Kasumi-1 (cell line): ENCODE results near the gene DOCK2.

ENCODE experiments used
- DNase-seq, 2 experiments: peaks; one replicate each; lab custom pipeline; 2025; lab: John Stamatoyannopoulos, UW

The DOCK2 gene

DNA sequence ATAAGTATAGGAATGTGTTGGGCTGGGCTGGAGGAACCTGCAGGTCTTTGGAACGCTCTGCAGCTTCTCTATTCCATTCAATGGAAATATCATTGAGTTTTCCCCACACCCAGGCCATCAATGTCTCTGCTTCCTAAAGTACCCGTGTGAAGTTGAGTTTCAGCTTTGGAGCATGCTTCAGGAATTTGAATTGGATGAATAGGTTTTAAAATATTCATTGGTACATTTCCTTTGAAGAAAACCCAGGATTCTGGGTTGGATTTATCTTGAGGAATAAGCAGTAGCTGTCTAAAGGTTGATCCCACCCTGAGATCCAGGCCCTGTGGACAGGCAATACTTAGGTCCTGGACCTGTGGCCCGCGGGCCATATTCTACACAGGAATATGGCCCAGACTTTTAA lies 306.0 kb downstream of the DOCK2 start:
- no peak for DNase-seq

DNA sequence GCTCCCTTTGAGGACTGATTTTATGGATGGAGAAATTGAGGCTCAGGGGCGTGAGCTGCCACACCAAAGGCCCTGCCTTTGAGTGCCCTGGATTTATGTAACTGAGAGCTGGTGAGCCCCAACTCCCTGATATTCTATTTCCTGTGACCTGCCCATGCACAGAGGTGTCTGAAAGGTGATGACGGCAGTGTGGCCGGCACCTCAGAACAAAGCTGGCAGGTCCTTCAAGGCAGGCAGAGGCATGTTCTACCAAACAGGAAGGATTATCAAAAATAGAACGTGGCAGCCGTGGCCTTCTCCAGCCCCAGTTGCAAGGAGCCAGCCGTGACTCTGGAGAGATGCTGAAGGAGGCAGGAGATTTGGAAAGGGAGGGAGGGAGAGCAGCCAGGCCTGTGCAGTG lies 307.0 kb downstream of the DOCK2 start:
- no peak for DNase-seq

DNA sequence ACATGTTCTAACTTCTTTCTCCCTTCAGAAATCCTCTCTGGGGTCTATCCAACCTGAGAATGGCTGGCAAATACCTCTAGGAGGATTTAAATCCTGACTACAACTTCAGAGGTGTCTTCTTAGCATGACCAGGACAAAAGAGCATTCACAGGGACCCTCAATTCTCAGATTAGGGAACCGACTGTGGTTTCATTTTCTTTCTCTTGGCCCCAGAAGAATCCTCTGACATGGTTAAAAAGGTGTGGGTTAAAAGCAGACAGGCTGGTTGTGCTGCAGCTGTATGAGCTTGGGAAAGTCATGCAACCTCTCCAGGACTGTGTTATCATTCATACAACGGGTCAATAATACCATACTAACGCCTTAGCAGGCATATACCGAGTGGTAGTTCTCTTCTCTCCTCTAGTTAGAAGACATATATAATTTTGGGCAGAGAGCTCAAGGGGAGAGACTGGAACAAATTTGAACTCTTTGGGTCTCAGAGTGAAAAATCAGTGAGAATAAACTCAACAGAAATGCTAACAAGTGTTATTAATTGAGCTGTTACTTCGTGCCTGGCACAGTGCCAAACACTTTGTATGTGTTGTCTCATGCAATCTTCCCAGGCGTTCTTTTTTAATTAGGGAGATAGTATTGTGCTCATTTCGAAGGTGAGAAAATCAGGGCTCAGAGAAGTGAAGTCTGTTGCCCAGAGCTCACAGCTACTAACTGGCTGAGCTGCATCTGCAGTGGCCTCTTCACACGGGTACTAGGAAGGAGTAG lies 308.0 kb downstream of the DOCK2 start:
- DNase-seq, result no peak

DNA sequence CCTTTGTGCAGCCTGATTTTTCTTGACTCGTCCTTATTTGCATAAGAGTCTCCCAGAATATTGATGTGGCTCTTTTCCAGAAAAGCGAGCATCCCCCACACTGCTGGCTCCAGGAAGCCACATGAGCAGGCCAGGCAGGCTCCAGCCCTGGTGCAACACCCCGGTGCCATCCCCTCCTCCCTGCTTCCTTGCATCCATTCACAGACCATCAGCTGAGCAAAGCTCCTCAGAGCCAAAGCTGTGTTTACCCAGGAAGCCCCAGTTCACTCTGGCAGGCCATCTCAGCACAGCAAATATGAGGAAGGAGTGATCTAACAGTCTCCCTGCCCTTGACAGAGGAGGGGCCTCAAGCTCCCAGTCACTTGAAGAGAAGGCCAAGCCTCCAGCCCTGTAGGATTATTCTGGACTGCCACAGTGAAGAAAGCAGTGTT lies 308.8 kb downstream of the DOCK2 start:
- DNase-seq, result peak; percentile 73 to 77

DNA sequence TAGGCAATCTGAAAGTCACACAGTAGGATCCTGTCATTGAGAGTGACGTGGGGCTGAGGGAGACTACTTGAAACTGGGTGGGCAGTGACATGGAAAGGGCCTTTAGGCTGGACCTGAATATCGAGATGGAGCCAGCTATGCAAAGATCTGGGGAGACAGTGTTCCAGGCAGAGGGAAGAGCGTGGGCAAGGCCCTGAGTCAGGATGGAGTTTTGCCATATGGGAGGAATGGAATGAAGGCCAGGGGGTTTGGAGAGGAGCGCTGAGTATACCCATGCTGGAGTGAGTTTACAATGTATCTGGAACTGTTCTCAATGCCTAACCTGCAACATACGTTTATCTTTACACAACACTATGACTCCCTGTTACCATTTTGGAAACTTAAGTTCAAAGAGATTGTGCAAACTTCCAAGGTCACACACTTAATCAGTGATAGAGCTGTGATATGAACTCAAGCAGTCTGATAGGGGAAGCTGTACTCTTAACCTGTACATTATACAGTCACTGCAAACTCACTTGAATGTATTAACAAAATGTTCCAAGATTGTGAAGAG lies 309.7 kb downstream of the DOCK2 start:
- DNase-seq, result no peak

DNA sequence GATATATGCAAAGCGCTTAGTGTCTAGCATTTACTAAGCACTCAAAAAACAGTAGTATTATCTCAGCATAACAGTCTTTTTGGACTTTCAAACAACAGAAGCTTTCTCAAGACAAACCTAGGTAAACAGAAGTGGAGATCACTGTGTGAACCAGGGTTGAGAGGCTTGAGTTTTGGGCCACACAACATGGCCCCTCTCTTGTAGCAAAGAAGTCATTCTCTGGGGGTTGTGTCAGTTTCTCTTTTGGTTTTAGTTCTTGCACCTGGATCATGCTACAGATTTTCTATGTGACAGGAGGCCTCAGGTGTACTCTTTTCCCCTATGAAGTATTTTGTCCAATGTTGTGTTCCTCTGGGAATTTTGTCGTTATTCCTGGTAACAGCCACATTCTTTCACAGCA lies 313.3 kb downstream of the DOCK2 start:
- no peak for DNase-seq

DNA sequence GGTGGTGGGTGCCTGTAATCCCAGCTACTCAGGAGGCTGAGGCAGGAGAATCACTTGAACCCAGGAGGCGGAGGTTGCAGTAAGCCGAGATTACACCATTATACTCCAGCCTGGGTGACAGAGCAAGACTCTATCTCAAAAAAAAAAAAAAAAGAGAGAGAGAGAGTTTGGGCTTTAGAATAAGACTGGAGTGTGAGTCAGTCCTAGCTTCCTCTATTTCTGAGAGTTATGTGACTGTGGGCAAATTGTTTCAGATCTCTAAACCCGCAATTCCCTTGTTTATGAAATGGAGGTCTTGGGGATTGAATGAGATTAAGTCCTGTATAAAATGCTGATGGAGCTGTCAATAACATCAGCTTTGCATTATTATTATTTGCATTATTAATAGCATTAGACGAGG lies 316.1 kb downstream of the DOCK2 start:
- peak; percentile 67 to 80 for DNase-seq

DNA sequence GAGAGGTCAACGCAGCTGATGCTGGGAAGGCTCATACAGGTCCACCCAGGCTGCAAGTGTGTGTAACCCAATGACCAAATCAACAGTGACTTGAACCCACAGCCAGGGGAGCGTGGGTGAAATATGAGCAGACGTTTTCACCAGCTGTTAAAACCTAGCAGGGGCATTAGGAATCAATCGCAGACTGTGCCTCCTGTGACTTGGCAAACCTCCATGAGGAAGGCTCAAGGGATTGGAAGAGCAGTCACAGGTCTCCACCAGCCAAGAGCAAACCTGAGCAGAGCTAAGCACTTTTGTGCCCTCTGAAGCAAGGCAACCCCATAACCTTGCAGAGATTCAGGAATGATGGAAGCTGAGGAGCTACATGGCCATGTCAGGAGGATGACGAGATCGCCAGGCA lies 317.7 kb downstream of the DOCK2 start:
- no peak for DNase-seq

DNA sequence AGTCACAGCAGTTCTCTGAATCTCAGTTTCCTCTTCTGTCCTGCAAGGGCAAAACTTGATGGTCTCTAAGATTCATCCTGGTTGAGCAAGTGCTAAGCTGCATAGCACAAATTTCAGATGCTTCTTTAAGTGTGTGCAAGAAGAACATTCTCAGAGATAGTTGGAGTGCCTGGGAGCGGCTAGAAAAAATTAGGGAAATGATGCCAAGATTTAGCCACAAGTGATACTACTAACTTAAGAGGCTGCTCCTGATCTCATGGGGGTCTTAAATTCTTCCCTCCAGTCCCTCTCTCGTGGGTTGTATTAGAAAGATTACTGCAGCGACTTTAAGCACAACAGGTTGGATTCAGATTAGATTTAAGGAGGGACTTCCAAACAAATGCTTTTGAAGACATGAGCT lies 319.1 kb downstream of the DOCK2 start:
- DNase-seq, result no peak

DNA sequence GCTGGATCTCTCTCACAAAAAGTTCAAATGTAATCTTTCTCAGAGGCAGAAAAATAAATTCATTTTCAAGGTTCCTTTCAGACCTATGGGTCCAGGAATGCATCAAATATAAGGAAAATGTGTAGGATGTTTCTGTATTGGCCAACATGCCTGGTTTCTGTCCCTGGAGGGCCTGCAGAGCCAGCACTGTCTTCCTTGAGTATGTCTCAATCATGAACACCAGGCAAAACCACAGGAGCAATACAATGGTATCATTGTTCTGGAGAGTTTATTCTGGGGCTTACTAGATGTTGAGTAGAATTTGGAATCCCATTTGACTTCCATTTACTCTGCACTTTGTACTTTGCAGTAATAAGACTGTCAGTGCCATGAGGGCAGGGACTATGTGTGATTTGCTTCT lies 319.7 kb downstream of the DOCK2 start:
- DNase-seq, result no peak

DNA sequence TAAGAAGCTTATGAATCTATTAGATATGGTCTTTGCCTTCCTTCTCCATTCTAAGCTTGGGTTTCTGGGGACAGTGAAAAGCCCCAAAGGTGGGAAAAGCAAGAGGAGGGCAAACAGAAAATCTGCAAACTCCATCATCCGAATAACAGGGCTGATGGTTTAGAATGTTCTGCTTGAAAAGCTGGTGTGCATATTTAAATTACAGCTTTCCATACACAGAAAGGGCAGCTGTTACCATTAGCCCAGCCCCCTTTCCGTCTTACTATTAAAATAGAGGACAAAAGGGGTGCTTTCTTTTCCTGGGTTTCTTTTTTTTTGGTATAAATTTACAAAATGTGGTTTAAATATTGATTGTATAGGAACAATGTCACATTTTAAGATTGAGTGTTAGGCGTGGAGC lies 321.2 kb downstream of the DOCK2 start:
- no peak for DNase-seq

DNA sequence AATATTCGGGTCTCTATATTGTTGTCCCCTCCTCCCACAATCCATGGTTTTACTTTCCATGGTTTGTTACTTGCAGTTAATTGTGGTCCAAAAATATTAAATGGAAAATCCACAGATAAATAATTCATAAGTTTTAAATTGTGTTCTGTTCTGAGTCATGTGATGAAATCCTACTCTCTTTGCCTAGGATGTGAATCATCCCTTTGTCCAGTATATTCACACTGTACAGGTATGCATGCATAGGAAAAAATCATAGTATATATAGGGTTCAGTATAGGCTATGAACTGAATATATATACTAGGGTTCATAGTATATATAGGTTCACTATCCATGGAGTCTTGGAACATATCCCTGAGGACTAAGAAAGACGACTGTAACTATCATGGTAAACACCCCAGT lies 323.6 kb downstream of the DOCK2 start:
- no peak for DNase-seq

DNA sequence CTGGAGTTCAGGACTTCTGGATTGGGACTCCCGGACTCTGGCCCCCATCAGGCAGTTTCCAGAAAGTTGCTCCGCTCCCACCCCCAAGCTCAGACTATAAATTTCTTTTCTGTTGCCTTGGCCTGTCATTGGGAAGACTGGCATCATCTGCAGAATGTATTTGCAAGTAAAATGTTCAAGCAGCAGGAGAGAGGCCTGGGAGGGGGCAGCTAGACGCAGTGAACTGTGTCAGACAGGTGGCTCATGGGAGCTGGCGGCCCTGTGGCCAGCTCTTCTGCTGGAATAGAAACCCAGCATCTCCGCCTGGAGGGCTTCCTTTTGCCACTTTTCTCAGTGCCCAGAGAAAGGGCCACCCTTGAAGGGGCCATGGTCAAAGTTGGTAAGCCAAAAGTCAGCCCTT lies 327.2 kb downstream of the DOCK2 start:
- DNase-seq, result no peak

DNA sequence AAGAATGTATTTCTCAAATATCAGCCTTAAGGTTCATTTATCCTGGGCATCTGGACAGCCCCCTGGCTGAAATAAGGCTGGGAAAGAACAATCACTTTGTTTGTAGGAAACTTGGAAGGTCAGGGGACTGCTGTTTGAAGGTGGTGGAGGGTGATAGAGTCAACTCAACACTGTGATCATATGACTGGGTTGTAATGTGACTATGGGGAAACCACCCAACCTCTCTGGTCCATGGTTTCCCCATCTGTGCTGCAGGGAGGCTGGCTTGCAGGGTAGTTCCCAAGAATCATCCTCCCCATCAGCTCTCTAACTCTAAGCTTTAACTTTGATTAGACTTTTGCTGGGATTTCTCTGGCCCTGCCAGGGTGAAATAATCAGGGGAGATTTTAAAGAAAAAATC lies 333.3 kb downstream of the DOCK2 start:
- no peak for DNase-seq

DNA sequence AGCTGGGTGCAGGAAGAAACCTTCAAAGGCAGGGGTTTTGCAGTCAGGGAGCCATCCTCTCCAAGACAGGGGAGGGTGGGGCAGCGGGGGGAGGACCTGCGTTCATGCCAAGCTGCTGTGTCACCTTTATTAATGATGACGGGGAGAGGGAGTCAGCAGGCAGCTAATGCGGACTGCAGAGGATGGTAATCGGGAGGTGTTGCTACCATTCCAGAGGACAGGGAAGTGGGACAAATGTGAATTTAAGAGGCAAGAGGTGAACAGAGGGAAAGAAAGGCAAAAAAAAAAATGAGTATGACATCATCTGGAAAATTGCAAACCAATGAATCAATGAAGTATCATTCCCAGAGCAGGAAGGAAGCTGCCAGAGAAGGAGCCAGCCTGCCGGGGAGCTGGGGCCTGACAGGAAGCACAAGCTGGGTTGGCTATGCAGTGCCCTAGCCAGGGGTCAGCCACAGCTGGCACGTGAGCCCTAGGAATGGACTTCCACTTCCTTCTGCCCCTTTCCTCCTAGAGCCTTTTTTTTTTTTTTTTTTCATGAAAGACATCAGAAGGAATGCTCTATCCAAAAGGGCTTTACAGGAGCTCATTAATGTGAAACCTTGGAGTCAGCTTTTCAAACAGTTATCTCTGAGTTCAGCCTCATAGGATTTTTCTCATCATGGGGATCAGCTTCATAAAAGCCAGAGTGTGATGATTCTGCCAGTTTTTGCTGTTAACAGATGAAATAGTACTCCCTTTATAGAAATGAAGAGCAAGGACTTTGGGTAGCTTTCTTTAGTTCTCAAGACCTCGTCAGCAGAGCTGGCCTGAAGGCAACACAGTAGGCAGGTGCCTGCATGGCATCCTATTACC lies 334.1 kb downstream of the DOCK2 start:
- no peak for DNase-seq

DNA sequence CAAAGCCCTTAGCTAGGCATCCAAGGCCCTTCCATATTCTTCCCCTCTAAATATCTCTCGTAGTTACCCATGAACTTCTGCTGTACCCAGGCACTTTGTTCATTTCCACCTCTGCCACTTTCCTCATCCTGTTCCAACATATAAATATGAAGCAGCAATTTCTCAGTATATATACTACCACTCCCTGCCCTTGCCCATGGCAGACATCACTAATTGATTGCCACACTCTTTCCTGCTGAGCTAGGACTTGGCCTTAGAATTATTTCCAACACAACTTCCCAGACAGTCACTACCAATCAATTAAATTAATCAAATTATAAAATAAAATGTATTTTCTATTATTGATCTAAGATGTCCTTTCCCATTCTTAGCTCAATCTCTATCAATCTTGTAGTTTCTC lies 334.7 kb downstream of the DOCK2 start:
- no peak for DNase-seq

DNA sequence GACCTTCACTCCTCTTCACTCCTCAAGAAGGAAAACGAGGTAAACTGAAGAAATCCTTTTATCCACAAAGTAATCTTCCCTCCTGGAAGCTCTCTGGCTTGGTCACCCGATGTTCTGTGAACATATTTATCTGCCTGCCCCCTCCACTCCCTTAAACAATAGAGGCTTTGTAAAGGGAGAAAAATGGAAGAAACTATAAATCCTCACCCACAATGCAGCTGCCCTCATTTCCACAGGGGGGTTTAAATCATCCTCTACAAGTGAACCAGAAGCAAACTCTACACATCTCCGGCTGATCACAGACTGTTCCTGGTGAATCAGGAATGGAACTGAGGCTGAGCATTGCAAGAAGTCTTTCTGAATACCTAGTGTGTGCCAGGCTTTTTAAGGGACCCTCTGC lies 336.0 kb downstream of the DOCK2 start:
- no peak for DNase-seq

DNA sequence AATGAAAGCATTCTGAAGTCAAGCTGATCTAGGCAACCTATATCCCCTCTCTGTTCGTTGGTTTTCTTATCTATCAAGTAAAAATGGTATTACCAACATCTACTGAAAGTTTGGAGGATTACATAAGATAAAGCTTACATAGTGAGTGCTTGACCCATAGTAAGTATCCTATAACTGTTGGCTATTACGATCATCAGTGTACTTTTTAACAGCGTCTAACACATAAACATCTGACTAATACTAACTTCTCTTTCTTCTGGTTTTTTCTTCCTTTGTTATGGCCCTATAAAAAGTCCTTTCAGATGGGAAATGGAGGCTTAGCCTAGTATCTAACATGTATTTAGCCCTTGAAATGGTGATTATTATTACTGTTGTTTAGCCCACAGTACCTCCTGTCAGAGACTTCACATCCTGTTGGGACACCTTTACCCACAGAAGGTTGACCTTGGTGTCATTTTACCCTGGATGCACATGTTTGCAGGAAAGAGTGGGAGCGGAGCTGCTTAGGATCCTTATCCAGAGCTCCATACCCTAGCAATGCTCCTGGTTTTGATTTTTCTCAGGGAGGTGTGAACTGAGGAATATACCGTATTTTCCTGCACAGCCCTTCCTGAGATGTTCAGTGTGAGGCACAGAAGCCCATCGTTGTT lies 337.2 kb downstream of the DOCK2 start:
- no peak for DNase-seq

DNA sequence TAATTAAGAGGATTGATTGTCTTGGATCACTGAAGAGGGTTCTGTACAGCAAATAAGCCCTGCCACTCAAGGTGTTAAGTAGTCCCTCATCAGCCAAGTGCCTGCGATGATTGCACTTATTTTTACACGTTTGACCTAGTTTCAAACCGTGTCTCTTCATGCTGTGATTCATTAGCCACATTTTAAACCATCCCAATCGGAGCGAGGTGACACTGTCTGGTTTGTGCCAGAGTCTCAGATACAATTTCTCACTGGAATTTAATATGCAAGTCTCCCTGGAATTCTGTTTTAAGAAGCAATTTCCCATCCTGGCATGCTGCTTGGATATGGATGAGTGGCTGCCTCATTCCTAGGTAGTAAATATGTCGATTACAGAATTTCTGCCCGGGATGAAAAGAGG lies 341.6 kb downstream of the DOCK2 start:
- no peak for DNase-seq

DNA sequence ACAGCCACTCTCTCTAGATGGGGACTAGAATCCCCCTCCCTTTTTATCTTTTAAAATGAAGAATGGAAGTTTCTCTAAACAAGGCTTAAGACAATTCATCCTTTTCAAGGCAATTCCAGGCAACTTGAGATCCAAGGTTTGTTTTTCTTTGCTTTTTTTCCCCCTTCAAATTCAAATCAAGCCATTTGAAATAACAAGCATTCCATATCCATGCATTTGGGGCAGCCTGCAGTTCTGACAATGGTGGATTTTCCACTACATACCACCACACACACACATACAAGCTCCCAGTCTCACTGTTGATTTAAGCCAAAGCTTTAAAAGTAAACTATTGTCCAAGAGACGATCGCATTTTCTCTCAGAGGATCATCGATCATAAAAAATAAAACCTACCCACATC lies 342.8 kb downstream of the DOCK2 start:
- DNase-seq, result no peak

DNA sequence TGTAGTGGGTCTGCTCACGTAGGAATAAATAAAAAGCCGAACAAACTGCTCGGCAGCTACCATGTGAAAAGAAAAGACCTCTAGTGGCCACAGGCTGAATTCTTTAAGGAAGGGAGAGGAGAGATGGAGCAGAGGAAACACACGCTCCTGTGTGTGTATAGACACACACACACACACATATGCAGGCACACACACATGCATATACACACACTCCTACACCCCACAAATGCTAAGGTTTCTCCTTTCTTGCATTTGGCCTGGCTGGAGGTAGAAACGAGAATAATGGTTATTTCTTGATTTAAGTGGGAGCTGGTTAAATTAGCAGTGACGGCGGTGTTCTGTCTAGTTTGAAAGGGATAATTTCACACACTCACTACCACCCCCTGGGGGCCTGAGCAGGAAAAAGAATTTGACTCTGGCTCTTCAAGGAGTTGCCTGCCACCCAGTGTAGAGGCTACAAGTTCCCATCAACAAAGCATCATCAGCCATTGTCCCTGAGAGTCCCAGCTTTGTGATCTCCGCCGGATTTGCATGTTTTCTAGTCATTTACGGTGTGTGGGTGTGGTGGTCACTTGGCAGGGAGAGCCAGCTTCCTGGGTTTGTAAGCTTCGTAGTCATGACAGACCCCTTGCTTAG lies 343.5 kb downstream of the DOCK2 start, which contains the start of gene INSYN2B:
Gene INSYN2B, minus strand, starts transcription at position 78 of the 636 bp plus-strand sequence. CDS start 96,597 bp downstream, outside the sequence.
- peak; percentile 62 to 76 for DNase-seq

DNA sequence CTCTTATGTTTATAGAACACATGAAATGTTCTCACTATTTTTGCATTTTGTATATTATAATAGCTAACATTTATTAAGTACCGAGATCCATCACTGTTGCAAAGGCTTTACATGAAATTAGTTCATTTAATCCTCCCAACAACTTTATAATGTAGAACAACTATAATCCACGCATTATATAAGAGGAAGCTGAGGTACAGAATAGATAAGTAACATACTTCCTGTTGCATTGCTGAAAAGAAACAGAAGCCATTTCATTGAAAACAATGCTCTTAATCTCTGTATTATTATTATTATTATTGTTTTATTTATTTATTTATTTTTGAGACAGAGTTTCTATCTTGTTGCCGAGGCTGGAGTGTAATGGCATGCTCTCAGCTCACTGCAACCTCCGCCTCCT lies 351.1 kb downstream of the DOCK2 start:
- peak in 1 of 2 experiments; percentile 23 for DNase-seq
